K562 (cell line): Measurements from ENCODE around the gene CBX2. TPM values are rescaled to one million over a fixed set of nuclear protein-coding genes. Genes with fewer than 3 reads are reported as not detected.

ENCODE experiments used
- ATAC-seq: fragments of 200-7000 bp; cut with Tn5 transposase; 3 replicates; pipeline ENCODE4 v1.9.1; 2020; ENCODE audit warnings: moderate library complexity
- BruUV-seq: library from RNA; stranded (reverse); fragments of 400-500 nt; replicated peaks from 2 replicates; lab custom pipeline; 2021; lab: Mats Ljungman, UMichigan
- CTCF ChIA-PET: fragments of 300-600 bp; formaldehyde crosslinking; extraction: SDS; loops from one replicate; lab custom pipeline; 2021; ENCODE audit warnings: low intra/inter-chr PET ratio; lab: Yijun Ruan, JAX
- POLR2A ChIA-PET: fragments of 300-600, 350-650 bp; sonication (Branson Sonifier 250); formaldehyde crosslinking; extraction: SDS; loops from one replicate; lab custom pipeline; 2021; ENCODE audit warnings: antibody characterized with exemption, inconsistent platforms; lab: Yijun Ruan, JAX
- DNase-seq, 4 experiments: peaks; one replicate each; pipeline versions ENCODE4 v3.0.0 to v3.0.0-alpha.2; 2011 to 2018; ENCODE audit warnings: low spot score in 3 of 4, mixed read lengths in 3 of 4; ENCODE audit errors: extremely low read depth in 1 of 4
- FAIRE-seq: peaks from 2 replicates; lab custom pipeline; 2011; peaks lifted over from hg19 to GRCh38; lab: Jason Lieb, UNC
- H2AFZ ChIP-seq: 2 replicates; pipeline ENCODE4 v1.6.0; 2011; ENCODE audit warnings: low read depth, low read length, control low read depth, inconsistent platforms
- H3K27ac ChIP-seq: fragments of 200-600 bp; 3 replicates; pipeline ENCODE4 v1.8.0; 2011; ENCODE audit warnings: low read depth, mild to moderate bottlenecking, control low read depth, inconsistent platforms, low read length, moderate library complexity, mixed read lengths; ENCODE audit errors: extremely low read depth
- H3K27me3 ChIP-seq, 2 experiments: fragments of 300-600 bp in 1 of 2; 2 replicates in 1 of 2; 3 replicates in 1 of 2; pipeline versions ENCODE4 v1.6.0 to v1.8.0; 2011; ENCODE audit warnings: inconsistent platforms in 2 of 2, low read length in 2 of 2, mild to moderate bottlenecking in 1 of 2, mixed read lengths in 1 of 2, moderate library complexity in 1 of 2; ENCODE audit not compliant: control insufficient read depth in 2 of 2, insufficient read depth in 2 of 2
- H3K36me3 ChIP-seq: fragments of 300-600 bp; 3 replicates; pipeline ENCODE4 v1.8.0; 2011; ENCODE audit warnings: mild to moderate bottlenecking, low read length, inconsistent platforms; ENCODE audit not compliant: control insufficient read depth, insufficient read depth
- H3K4me1 ChIP-seq, 2 experiments: fragments of 200-600 bp in 1 of 2; replicated peaks in 1 of 2; 2 replicates in 1 of 2; 3 replicates in 1 of 2; pipeline versions ENCODE4 v1.5.1 to v1.8.0; 2011; ENCODE audit warnings: inconsistent platforms in 2 of 2, low read length in 2 of 2, mild to moderate bottlenecking in 1 of 2, mixed read lengths in 1 of 2, moderate library complexity in 1 of 2; ENCODE audit not compliant: control insufficient read depth in 2 of 2, insufficient read depth in 2 of 2
- H3K4me2 ChIP-seq: 2 replicates; pipeline ENCODE4 v1.6.1; 2011; ENCODE audit warnings: low read length, control low read depth, inconsistent platforms, mixed read lengths; ENCODE audit not compliant: insufficient read depth
- H3K4me3 ChIP-seq: fragments of 200-600 bp; sonication (generic), shearing (Covaris generic); 2 replicates; pipeline ENCODE4 v1.5.1; 2016; ENCODE audit warnings: control low read depth, inconsistent platforms
- H3K79me2 ChIP-seq: fragments of 200-600 bp; 3 replicates; pipeline ENCODE4 v1.8.0; 2011; ENCODE audit warnings: low read length, inconsistent platforms; ENCODE audit not compliant: control insufficient read depth, insufficient read depth
- H3K9ac ChIP-seq, 2 experiments: 2 replicates each; pipeline versions ENCODE4 v1.6.0 to v1.6.1; 2011; ENCODE audit warnings: low read depth in 2 of 2, low read length in 2 of 2, control low read depth in 1 of 2, inconsistent platforms in 1 of 2, mild to moderate bottlenecking in 1 of 2, mixed read lengths in 1 of 2; ENCODE audit not compliant: insufficient read depth in 1 of 2
- H3K9me1 ChIP-seq: one replicate; pipeline ENCODE4 v1.6.0; 2011; ENCODE audit warnings: inconsistent platforms, mild to moderate bottlenecking, low read length, moderate library complexity; ENCODE audit not compliant: control insufficient read depth, insufficient read depth
- H3K9me3 ChIP-seq: replicated peaks from 2 replicates; pipeline ENCODE4 v1.5.1; 2011; ENCODE audit warnings: low read depth, low read length, inconsistent platforms; ENCODE audit not compliant: control insufficient read depth, insufficient read depth
- H4K20me1 ChIP-seq: replicated peaks from 2 replicates; pipeline ENCODE4 v1.6.1; 2011; ENCODE audit warnings: low read length, inconsistent platforms, mixed read lengths; ENCODE audit not compliant: control insufficient read depth, insufficient read depth
- ELF2 ChIP-seq: fragments of 250-450 bp; sonication (Bioruptor Pico); IDR thresholded peaks from 2 replicates; pipeline ENCODE4 v1.5.0; 2021; ENCODE audit warnings: mild to moderate bottlenecking
- NFYB ChIP-seq: IDR thresholded peaks from 2 replicates; pipeline ENCODE4 v1.6.1; 2011; ENCODE audit warnings: mild to moderate bottlenecking, moderate library complexity; ENCODE audit not compliant: insufficient read length; ENCODE audit errors: extremely low read depth
- RB1 ChIP-seq: fragments of 450-650 bp; IDR thresholded peaks from 2 replicates; pipeline ENCODE4 v1.6.1; 2017; ENCODE audit warnings: low read depth, mild to moderate bottlenecking
- ZC3H11A ChIP-seq: IDR thresholded peaks from 2 replicates; pipeline ENCODE4 v1.6.1; 2012; ENCODE audit warnings: low read depth, low read length, improper control_type of control experiment
- ZNF121 ChIP-seq: sonication (generic); formaldehyde crosslinking; conservative IDR thresholded peaks from 2 replicates; pipeline ENCODE4 v1.8.0; 2022; ENCODE audit warnings: missing genetic modification reagents
- WGBS: fragments of 100-300 bp; shearing (Covaris generic); methylation state at CpG from one replicate; pipeline ENCODE4 v1.1.6; 2016; ENCODE audit warnings: low coverage, mixed read lengths; ENCODE audit not compliant: insufficient coverage; ENCODE audit errors: missing lambda C conversion rate; 5-methylcytosine and 5-hydroxymethylcytosine counted together
- in situ Hi-C: fragments of 300-500 bp; cut with MboI; formaldehyde crosslinking; loops from 4 replicates; pipeline ENCODE4 v1.15.0; 2018; ENCODE audit warnings: inconsistent platforms, mixed read lengths
- intact Hi-C: fragments of 100-400 bp; cut with micrococcal nuclease; formaldehyde crosslinking; loops from 2 replicates; pipeline ENCODE4 v1.14.2; 2022
- polyA plus RNA-seq, 8 experiments: library from polyadenylated mRNA; depleted of rRNA in 4 of 8; stranded (reverse) in 5 of 8; unstranded in 3 of 8; fragments of >200 nt; fragmentation: Nextera tagmentation in 2 of 8; fragmentation: Illumina TruSeq in 1 of 8; extraction: Ambion mirVana in 2 of 8; extraction: Trizol in 1 of 8; gene quantifications; 2 replicates each; pipeline versions ENCODE4 v1.2.1 to v1.2.3, GENCODE V29; 2011 to 2014; ENCODE audit warnings: inconsistent platforms in 1 of 8, missing spikeins in 1 of 8
- total RNA-seq, 7 experiments: library from RNA; depleted of rRNA in 6 of 7; stranded (reverse); fragments of >200 nt in 6 of 7; fragmentation: Illumina TruSeq in 2 of 7; extraction: Trizol in 2 of 7; gene quantifications; 2 replicates each; pipeline versions ENCODE4 v1.2.1 to v1.2.3, GENCODE V29; 2011 to 2021; ENCODE audit warnings: low replicate concordance in 1 of 7

The CBX2 gene
- total and polyA plus RNA-seq, 9 of the 15 experiments (the other 6 are each of a cell fraction or from before 2014, with no cell fraction given): 0.66 to 26.9 (median 13.9) TPM

DNA sequence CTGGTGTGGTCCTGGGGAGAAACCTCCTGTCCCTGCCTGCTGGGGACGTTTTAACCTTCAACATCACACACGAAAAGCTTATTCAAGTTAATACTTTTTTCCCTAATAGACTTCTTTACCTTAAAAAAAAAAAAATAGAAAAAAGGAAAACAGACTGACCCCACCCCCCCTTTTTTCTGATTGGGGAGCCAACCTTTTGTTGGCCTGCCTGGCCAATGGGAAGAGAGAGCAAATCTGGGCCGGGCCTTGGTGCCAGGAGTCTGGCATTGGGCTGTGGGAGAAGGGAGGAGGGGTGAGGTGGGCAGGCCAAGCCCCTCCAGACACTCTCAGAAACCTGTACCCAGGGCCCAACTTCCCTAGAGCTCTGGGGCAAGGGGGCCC lies 16.0 kb downstream of the CBX2 start:
- Histone ChIP-seq H3K27ac (no peak overlapping the region), H3K9me3 (no peaks in the 10 kb centered on the region), H3K4me1 (peaks cover 18 to 71% of the 10 kb centered on the region in 2 experiments), H2AFZ (no peak overlapping the region), H3K4me3 (no peak overlapping the region), H4K20me1 (no peaks in the 10 kb centered on the region), H3K9ac (peak overlapping the region in 1 of 2 experiments; percentile 68; a peak in 1 of 4 replicates), H3K27me3 (no peaks in the 10 kb centered on the region), H3K4me2 (no peak overlapping the region), H3K36me3 (peaks cover 20% of the 10 kb centered on the region; the same call in 2 of the 3 replicates), H3K9me1 (no peaks in the 10 kb centered on the region), H3K79me2 (peaks cover 20% of the 10 kb centered on the region)
- CTCF ChIA-PET: no interaction called here
- TF ChIP-seq ZC3H11A (no peak), NFYB (peak; percentile 67), ELF2 (CRISPR knock-in tag) (no peak), ZNF121 (CRISPR knock-in tag) (no peak), RB1 (no peak)
- BruUV-seq: no TSS peak
- POLR2A ChIA-PET: interaction anchor here (0.5 to 1.3 kb wide), 5 partner anchors 32 to 1697 kb away, joined by 3 to 9 read pairs (median 3); no protein-coding TSS in a partner anchor
- WGBS: 62% methylated on average over 3 of the region's 3 CpGs
- FAIRE-seq (no peak), DNase-seq (peak in 2 of 4 experiments; percentile 74 to 76), ATAC-seq (no peak)
- intact Hi-C loops (no loop called here), in situ Hi-C loops (loop anchor here (5.0 kb wide), 1 partner anchor 47 kb away; no protein-coding TSS in a partner anchor)
